GM04504 (cell line): ENCODE data around the gene DDO.

ENCODE experiments used
- DNase-seq: peaks from one replicate; pipeline ENCODE4 v3.0.0-alpha.2; 2012; ENCODE audit warnings: low read depth

The DDO gene

GRCh38 chr6:110415086-110415916 lies at the start of gene DDO:
Gene DDO, minus strand, starts transcription at chr6:110415575. Its CDS starts 2,113 bp downstream, at chr6:110413462.
- no peak for DNase-seq

- no peak for DNase-seq
Measured at GRCh38 chr6:110462884-110463481, 47.6 kb upstream of the DDO start.

GRCh38 chr6:110461376-110461775 lies 46.0 kb upstream of the DDO start:
- DNase-seq: no peak

- DNase-seq: no peak
Measured at GRCh38 chr6:110459137-110459536, 43.8 kb upstream of the DDO start.

- no peak for DNase-seq
Measured at GRCh38 chr6:110458476-110458875, 43.1 kb upstream of the DDO start.

GRCh38 chr6:110457567-110458175 lies 42.3 kb upstream of the DDO start:
- DNase-seq: peak; percentile 3

GRCh38 chr6:110456694-110457093 lies 41.3 kb upstream of the DDO start:
- DNase-seq: no peak

- no peak for DNase-seq
Measured at GRCh38 chr6:110449541-110449895, 34.1 kb upstream of the DDO start.

- no peak for DNase-seq
Measured at GRCh38 chr6:110448846-110449540, 33.6 kb upstream of the DDO start.

GRCh38 chr6:110447761-110448160 lies 32.4 kb upstream of the DDO start:
- DNase-seq: no peak

- no peak for DNase-seq
Measured at GRCh38 chr6:110446405-110446804, 31.0 kb upstream of the DDO start.

GRCh38 chr6:110440026-110440425 lies 24.7 kb upstream of the DDO start:
- DNase-seq: no peak

- no peak for DNase-seq
Measured at GRCh38 chr6:110439356-110439755, 24.0 kb upstream of the DDO start.

GRCh38 chr6:110434961-110435602 lies 19.7 kb upstream of the DDO start:
- DNase-seq: no peak

GRCh38 chr6:110432285-110432900 lies 17.0 kb upstream of the DDO start:
- no peak for DNase-seq

- no peak for DNase-seq
Measured at GRCh38 chr6:110430741-110431140, 15.4 kb upstream of the DDO start.

- no peak for DNase-seq
Measured at GRCh38 chr6:110430236-110430635, 14.9 kb upstream of the DDO start.

GRCh38 chr6:110428153-110428552 lies 12.8 kb upstream of the DDO start:
- no peak for DNase-seq

- no peak for DNase-seq
Measured at GRCh38 chr6:110425816-110426215, 10.4 kb upstream of the DDO start.

GRCh38 chr6:110422444-110422822 lies 7.1 kb upstream of the DDO start:
- no peak for DNase-seq

GRCh38 chr6:110421749-110422443 lies 6.5 kb upstream of the DDO start:
- no peak for DNase-seq
